Measurements from ENCODE around the gene SYT1. TPM values are rescaled to one million over a fixed set of nuclear protein-coding genes. Genes with fewer than 3 reads are reported as not detected.

The SYT1 gene
- total and polyA plus RNA-seq, 10 donors, result 0.56 to 7.3 (median 2.6) TPM

DNA sequence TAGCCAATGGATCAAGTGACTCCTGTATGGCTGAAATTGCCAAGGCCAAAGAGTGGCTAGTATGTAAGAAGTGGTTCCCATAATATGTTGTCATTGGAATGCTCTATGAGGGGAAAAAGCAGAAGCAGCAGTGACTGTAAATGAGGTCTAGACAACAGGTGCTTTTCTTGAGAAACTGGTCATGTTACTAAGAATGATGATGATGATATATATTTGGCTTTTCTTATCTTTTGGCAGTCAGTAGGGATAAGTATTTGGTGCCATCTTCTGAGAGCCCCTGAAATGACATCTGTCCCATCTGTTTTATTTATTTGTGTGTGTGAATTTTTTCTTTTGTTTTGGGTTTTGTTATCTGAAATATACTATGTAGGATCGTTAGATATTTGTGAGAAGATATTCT lies 141.7 kb downstream of the SYT1 start:
- WGBS, 5 donors, result 76 to 89% (median 80%) methylated on average over 1 of the region's 1 CpG
- intact Hi-C loops (cut with DNase I; ENCODE audit: low total_unique reads), result no loop called here
- DNase-seq, result no peak

GRCh38 chr12:79008591-79008990 lies 144.0 kb downstream of the SYT1 start:
- WGBS, 5 donors, result 62 to 84% (median 82%) methylated on average over 2 of the region's 2 CpGs
- Histone ChIP-seq H3K9me3 (no peaks in the 10 kb centered on the region), H3K36me3 (no peaks in the 10 kb centered on the region), H3K27me3 (replicated peaks in 1 of 7) (no peaks in the 10 kb centered on the region), H3K27ac (no peak overlapping the region), H3K4me3 (no peak overlapping the region), H3K4me1 (no peaks in the 10 kb centered on the region)
- TF ChIP-seq, protein P1, sequence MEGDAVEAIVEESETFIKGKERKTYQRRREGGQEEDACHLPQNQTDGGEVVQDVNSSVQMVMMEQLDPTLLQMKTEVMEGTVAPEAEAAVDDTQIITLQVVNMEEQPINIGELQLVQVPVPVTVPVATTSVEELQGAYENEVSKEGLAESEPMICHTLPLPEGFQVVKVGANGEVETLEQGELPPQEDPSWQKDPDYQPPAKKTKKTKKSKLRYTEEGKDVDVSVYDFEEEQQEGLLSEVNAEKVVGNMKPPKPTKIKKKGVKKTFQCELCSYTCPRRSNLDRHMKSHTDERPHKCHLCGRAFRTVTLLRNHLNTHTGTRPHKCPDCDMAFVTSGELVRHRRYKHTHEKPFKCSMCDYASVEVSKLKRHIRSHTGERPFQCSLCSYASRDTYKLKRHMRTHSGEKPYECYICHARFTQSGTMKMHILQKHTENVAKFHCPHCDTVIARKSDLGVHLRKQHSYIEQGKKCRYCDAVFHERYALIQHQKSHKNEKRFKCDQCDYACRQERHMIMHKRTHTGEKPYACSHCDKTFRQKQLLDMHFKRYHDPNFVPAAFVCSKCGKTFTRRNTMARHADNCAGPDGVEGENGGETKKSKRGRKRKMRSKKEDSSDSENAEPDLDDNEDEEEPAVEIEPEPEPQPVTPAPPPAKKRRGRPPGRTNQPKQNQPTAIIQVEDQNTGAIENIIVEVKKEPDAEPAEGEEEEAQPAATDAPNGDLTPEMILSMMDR (IDR thresholded peaks at IDR 0.05 in 8 of 11, conservative IDR thresholded peaks at IDR 0.05 in 3 of 11), result no peak
- TF ChIP-seq POLR2AphosphoS5 (IDR thresholded peaks at IDR 0.05) (no peak), POLR2A (IDR thresholded peaks at IDR 0.05) (no peak)
- no peak for DNase-seq
- intact Hi-C loops (cut with DNase I; ENCODE audit: low total_unique reads), result no loop called here

More for the DNA sequence above, 141.7 kb downstream of the SYT1 start:
- TF ChIP-seq, protein P1 (IDR thresholded peaks at IDR 0.05 in 8 of 11, conservative IDR thresholded peaks at IDR 0.05 in 3 of 11), result peak in 2 of 11 experiments; percentile 8 to 13
- TF ChIP-seq POLR2AphosphoS5 (IDR thresholded peaks at IDR 0.05) (no peak), POLR2A (IDR thresholded peaks at IDR 0.05) (no peak)
- no peaks in the 10 kb centered on the region for H3K27me3 ChIP-seq (replicated peaks in 1 of 7)
- H3K27ac ChIP-seq, result no peak overlapping the region
- H3K9me3 ChIP-seq, result no peaks in the 10 kb centered on the region
- H3K36me3 ChIP-seq, result no peaks in the 10 kb centered on the region
- H3K4me3 ChIP-seq, result no peak overlapping the region
- H3K4me1 ChIP-seq, result no peaks in the 10 kb centered on the region

DNA sequence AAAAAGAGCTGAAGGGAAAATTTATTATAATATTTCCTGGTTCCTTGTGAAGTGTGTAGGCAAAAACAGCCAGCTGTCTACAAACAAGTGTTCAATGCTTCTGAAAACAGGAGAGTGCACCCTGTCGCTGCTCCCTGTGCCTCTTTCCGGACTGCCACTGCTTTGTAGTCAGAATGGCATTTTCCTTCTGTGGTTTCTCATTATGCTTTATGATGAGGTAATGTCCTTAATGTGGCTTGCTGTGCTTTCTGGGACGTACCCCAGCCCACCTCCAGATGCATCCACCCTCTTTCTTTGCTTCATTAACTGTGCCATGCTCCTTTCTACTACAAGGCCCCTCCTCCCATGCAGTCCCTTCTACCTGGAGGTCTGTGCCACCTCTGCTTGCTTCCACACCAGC lies 148.1 kb downstream of the SYT1 start:
- TF ChIP-seq POLR2AphosphoS5 (IDR thresholded peaks at IDR 0.05) (no peak), POLR2A (IDR thresholded peaks at IDR 0.05) (no peak)
- TF ChIP-seq, protein P1 (IDR thresholded peaks at IDR 0.05 in 8 of 11, conservative IDR thresholded peaks at IDR 0.05 in 3 of 11), result no peak
- no peaks in the 10 kb centered on the region for H3K4me1 ChIP-seq
- no peak for DNase-seq
- intact Hi-C loops (cut with DNase I; ENCODE audit: low total_unique reads), result no loop called here
- WGBS, 5 donors, result 60 to 79% (median 72%) methylated on average over 3 of the region's 3 CpGs
- no peaks in the 10 kb centered on the region for H3K27me3 ChIP-seq (replicated peaks in 1 of 7)
- H3K27ac ChIP-seq, result no peak overlapping the region
- no peaks in the 10 kb centered on the region for H3K36me3 ChIP-seq
- H3K4me3 ChIP-seq, result no peak overlapping the region
- H3K9me3 ChIP-seq, result no peaks in the 10 kb centered on the region

DNA sequence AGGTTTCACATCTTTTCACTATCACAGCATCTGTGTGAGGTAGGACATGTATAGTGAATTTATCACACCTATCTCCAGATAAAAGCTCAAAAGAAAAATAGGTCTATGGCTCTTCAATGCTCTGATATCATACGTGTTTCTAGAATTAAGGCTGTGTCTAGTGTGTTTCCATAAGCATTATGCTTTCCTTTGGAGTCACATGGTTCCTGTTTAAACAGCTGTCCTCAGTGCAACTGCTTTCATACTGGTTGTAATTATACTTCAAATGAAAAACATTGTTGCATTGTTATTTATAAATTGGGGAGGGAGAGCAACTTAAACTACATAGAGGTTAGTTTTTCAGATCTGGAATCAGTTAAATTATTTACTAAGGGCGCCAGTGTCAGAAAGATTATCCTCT lies 151.6 kb downstream of the SYT1 start:
- intact Hi-C loops (cut with DNase I; ENCODE audit: low total_unique reads), result no loop called here
- H3K9me3 ChIP-seq, result peaks cover 0 to 3% (median 0%) of the 10 kb centered on the region in 8 donors
- H3K27ac ChIP-seq, result no peak overlapping the region
- no peak overlapping the region for H3K4me3 ChIP-seq
- H3K36me3 ChIP-seq, result no peaks in the 10 kb centered on the region
- TF ChIP-seq POLR2A (IDR thresholded peaks at IDR 0.05), result no peak
- TF ChIP-seq POLR2AphosphoS5 (IDR thresholded peaks at IDR 0.05), result no peak
- TF ChIP-seq, protein P1 (IDR thresholded peaks at IDR 0.05 in 8 of 11, conservative IDR thresholded peaks at IDR 0.05 in 3 of 11), result no peak
- no peaks in the 10 kb centered on the region for H3K4me1 ChIP-seq
- no peak for DNase-seq
- H3K27me3 ChIP-seq (replicated peaks in 1 of 7), result no peaks in the 10 kb centered on the region
- WGBS, 5 donors, result 61 to 84% (median 77%) methylated on average over 2 of the region's 2 CpGs
